SIG-M5 (cell line): ENCODE data around the gene ZFAND3.

Experiments
- DNase-seq: peaks from one replicate; lab custom pipeline; 2025; lab: John Stamatoyannopoulos, UW

The ZFAND3 gene

DNA sequence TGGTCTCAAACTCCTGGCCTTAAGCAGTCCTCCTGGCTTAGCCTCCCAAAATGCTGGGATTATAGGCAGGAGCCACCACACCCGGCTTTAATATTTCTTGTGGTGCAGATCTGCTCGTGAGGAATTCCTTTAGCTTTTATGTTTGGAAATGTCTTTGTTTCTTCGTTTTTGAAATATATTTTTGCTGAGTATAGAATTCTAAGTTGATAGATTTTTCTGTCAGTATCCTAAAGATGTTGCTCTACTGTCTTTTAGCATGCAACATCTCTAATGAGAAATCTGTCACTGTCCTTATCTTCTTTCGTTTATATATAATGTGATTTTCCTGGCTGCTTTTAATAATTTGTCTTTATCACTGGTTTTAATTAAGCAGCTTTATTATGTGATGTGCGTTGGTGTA, 75.1 kb downstream of the ZFAND3 start:
- no peak for DNase-seq

DNA sequence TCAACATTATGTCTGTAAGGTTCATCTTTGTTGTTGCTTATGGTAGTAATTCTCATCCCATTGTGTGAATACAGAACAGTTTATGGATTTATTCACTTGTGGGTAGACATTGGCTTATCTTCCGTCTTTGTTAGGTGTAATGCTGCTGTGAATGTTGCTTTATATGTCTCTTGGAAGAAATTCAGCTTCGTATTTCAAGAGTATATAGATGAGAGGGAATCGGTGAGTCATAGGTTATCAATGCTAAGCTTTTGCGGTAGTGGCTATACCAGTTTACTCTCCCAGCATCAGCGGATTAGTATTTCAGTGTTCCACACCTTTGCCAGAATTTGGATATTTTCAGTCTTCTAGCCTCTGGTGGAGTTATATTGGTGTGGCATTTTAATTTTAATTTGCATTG, 77.8 kb downstream of the ZFAND3 start:
- no peak for DNase-seq

DNA sequence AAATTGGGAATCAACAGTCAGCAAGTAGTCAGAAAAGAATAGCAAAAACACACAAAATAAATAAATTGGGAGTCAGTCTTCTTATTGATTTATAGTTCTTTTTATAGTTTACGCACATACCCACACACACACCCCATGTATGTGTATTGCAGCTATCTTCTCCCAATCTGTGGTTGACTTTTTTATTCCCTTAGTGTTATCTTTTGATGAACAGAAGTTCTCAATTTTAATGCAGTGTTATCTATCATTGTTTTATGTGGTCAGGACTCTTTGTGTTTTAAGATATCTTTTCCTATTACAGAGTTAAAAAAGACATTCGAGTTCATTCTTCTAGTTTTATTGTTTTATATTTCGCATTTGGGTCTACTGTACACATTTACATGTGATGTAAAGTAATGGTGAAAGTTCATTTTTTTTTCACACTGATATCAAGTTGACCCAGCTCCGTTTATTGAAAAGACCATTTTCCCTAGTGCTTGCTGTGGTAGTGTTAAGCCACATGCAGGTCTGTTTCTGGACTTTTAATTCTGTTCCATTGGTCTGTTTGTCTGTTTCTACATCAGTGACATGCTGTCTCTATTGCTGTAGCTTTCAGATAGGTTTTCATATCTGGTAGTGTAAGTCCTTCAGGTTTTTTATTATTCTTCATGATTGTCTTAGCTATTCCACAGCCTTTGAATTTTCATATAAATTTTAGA, 78.4 kb downstream of the ZFAND3 start:
- no peak for DNase-seq

- no peak for DNase-seq
Measured at GRCh38 chr6:37903351-37904340, 84.1 kb downstream of the ZFAND3 start.

- DNase-seq, result no peak
Measured at GRCh38 chr6:37904590-37904989, 85.1 kb downstream of the ZFAND3 start.

DNA sequence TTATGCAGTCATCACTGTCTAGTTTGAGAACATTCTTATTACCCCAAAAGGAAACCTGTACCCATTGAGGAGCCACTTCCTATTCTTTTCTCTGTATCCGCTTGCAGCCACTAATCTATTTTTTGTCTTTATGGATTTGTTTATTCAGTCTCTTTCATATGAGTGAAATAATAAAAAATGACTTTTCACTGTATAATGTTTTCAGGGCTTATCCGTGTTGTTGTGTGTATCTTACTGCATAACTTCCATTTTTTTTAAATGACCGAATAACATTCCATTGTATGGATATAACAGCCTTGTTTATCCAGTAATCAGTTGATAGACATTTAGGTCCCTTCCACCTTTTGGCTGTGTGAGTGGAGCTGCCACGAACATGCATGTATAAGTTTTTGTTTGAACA, 86.6 kb downstream of the ZFAND3 start:
- no peak for DNase-seq

- no peak for DNase-seq
Measured at GRCh38 chr6:37910998-37911397, 91.5 kb downstream of the ZFAND3 start.

- DNase-seq, result no peak
Measured at GRCh38 chr6:37913210-37913609, 93.7 kb downstream of the ZFAND3 start.

GRCh38 chr6:37915463-37915862, 95.9 kb downstream of the ZFAND3 start:
- DNase-seq, result no peak

GRCh38 chr6:37916149-37916548, 96.6 kb downstream of the ZFAND3 start:
- no peak for DNase-seq

DNA sequence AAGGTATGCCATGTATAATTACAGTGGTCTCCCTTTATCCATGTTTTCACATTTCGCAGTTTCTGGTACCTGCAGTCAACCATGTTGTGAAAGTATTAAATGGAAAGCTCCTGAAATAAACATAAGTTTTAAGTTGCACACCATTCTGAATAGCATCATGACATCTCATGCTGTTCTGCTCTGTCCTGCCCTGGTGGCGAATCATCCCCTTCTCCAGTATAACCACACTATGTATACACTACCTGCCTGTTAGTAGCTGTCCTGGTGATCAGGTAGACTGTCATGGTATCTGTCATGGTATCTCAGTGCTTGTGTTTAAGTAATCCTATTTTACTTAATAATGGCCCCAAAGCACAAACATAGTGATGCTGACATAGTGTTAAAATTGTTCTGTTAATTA, 97.1 kb downstream of the ZFAND3 start:
- no peak for DNase-seq

DNA sequence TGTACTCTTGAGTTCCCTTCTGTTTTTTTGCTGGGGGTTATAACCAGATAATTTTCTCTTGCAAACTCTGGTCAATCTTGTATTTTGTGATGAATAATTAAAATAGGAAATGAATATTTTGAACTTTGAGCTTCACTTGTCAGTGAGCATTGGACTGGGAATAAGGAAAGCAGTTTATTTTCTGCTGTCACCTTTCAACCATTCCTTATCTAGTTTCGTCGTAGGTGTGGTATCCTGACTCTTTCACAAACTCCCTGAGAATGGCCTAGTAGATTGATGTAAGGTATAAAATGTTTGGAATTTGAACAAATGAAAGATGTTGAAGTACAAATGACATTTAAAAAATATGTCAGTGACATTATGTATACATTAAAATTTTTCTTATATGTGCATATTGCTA, 98.0 kb downstream of the ZFAND3 start:
- no peak for DNase-seq

GRCh38 chr6:37919417-37920157, 100.1 kb downstream of the ZFAND3 start:
- DNase-seq, result no peak

DNA sequence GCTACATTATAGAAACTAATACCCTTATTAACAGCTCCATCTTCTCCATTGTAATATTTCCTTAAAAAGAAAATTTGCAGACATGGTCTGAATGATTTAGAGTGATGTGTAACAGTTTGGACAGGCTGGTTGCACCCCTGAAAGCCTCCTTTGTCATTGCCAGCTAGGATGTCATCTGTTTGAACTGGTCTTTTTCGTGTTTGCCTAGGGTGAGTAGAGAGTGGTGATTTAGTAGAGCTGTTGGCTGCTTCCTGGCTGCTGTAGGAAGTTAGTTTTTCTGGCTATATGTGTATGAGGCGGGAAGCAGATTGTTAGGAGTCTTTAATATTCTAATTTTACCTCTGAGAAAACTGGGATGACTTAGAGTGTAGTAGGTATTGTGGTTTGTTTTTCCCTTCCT, 101.1 kb downstream of the ZFAND3 start:
- no peak for DNase-seq

- DNase-seq, result no peak
Measured at GRCh38 chr6:37922563-37922962, 103.0 kb downstream of the ZFAND3 start.

GRCh38 chr6:37923514-37923913, 104.0 kb downstream of the ZFAND3 start:
- DNase-seq, result no peak

GRCh38 chr6:37926661-37927060, 107.1 kb downstream of the ZFAND3 start:
- no peak for DNase-seq

GRCh38 chr6:37928217-37928616, 108.7 kb downstream of the ZFAND3 start:
- no peak for DNase-seq

DNA sequence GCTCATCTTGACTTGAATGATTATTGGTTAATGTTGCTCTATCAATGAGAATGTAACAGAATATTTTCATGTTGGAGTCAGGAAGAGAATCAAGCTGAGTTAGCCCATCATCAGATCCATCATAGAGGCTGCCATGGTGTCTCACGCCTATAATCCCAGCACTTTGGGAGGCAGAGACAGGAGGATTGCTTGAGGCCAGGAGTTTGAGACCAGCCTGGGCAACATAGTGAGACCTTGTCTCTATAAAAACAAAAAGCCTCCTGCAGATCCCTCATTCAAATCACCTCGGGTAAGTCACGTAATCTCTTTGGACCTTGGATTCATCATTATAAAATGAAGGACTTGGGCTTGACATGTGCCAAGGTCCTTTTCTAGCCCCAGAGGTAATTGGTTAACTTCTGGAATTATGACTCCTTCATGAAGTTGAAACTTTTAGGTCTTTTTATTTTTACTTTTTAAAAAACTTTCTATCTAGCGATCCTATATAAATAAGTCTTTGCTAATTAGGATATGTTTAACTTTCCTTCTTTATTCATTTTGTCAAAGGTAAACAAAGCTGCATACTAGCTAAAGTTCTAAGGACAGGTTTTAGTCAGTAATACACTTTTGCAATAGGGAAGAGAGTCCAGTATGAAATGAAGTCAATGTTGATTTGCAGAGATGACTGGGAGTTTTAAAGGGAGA, 110.9 kb downstream of the ZFAND3 start:
- no peak for DNase-seq

DNA sequence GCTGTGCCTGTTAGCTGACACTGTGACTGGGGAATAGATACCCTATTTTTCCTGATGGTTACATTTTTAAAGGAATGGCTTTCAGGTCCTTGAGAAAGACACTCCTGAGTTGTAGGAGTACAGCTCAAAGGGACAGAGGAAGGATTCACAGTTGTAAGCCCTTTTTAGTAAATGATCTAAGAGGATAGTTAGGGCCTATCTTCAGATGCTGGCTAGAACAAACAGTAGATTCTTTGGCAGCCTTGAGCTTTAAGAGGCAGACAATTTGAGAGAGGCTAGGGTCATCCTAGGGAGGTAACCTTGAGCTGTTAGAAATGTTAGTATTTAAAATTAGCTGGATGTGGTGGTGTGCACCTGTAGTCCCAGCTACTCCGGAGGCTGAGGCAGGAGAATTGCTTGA, 111.5 kb downstream of the ZFAND3 start:
- no peak for DNase-seq

- DNase-seq, result no peak
Measured at GRCh38 chr6:37934276-37934675, 114.7 kb downstream of the ZFAND3 start.

DNA sequence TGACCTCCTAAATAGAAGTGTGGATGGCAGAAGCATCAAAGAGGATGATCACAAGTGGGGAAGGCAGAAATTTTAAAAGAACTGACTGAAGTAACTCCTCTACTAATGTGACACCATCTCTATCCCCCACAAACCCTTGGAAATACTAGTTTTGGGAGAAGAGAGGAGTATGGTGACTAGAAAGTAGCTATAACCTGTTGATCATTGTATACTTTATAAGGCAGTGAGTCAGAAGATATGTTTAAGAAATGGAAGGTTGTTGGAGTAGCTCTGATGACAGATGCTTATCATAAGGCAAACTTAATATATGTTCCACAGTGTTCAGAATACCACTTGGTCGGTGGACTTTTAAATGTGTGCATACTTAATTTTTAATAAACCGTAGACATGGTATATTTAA, 116.6 kb downstream of the ZFAND3 start:
- no peak for DNase-seq
